Aorta (tissue), 5 donors: ENCODE results near the gene UBE2D4. TPM values are rescaled to one million over a fixed set of nuclear protein-coding genes. Genes with fewer than 3 reads are reported as not detected.

ENCODE experiments used
- ATAC-seq: fragments of 200-7000 bp; cut with Tn5 transposase; one replicate; pipeline ENCODE4 v1.9.1; 2022; ENCODE audit warnings: moderate library complexity; ENCODE audit not compliant: low FRiP score
- DNase-seq, 2 donors: peaks; one replicate each; pipeline ENCODE4 v3.0.0-alpha.2; 2020
- H3K27ac ChIP-seq, 2 donors: one replicate each; pipeline ENCODE4 v1.5.1; 2013; ENCODE audit warnings: low read length in 2 of 2, mild to moderate bottlenecking in 2 of 2, moderate library complexity in 2 of 2, control low read depth in 1 of 2, inconsistent platforms in 1 of 2, low read depth in 1 of 2
- H3K27me3 ChIP-seq, 2 donors: one replicate each; pipeline ENCODE4 v1.6.1; 2013; ENCODE audit warnings: control low read depth in 1 of 2, low read length in 1 of 2, mild to moderate bottlenecking in 1 of 2, moderate library complexity in 1 of 2; ENCODE audit not compliant: insufficient read depth in 2 of 2, control insufficient read depth in 1 of 2
- H3K36me3 ChIP-seq, 2 donors: one replicate each; pipeline ENCODE4 v1.6.1; 2013; ENCODE audit warnings: control low read depth in 1 of 2, low read length in 1 of 2, mild to moderate bottlenecking in 1 of 2; ENCODE audit not compliant: insufficient read depth in 2 of 2, control insufficient read depth in 1 of 2
- H3K4me1 ChIP-seq, 2 donors: one replicate each; pipeline ENCODE4 v1.6.1; 2013; ENCODE audit warnings: low read length in 2 of 2, control low read depth in 1 of 2, mild to moderate bottlenecking in 1 of 2, moderate library complexity in 1 of 2; ENCODE audit not compliant: insufficient read depth in 2 of 2, control insufficient read depth in 1 of 2
- H3K4me3 ChIP-seq, 2 donors: one replicate each; pipeline ENCODE4 v1.5.1; 2013; ENCODE audit warnings: low read length in 2 of 2, control low read depth in 1 of 2, mild to moderate bottlenecking in 1 of 2
- H3K9me3 ChIP-seq: one replicate; pipeline ENCODE4 v1.6.1; 2013; ENCODE audit warnings: mild to moderate bottlenecking, low read length; ENCODE audit not compliant: control insufficient read depth
- WGBS, 2 donors: extraction: QIAGEN DNeasy Blood & Tissue Kit; methylation state at CpG; one replicate each; pipeline ENCODE4 v1.1.7; 2013; 5-methylcytosine and 5-hydroxymethylcytosine counted together
- intact Hi-C, 2 donors: fragments of 100-400 bp; cut with DNase I; formaldehyde crosslinking; loops; one replicate each; pipeline versions ENCODE4 v1.14.2 to v1.15.0; 2022
- polyA plus RNA-seq, 2 donors: library from polyadenylated mRNA; stranded (reverse); fragments of 200-250 nt; gene quantifications; one replicate each; pipeline ENCODE4 v1.2.3, GENCODE V29; 2013
- total RNA-seq, 2 donors: library from RNA; stranded (reverse); fragmentation: NEBNext Ultra II Directional; extraction: Animal tissue kit (Norgen Biotek cat#: 25700); gene quantifications; one replicate each; pipeline ENCODE4 v1.2.1, GENCODE V29; 2021
- donor health status: healthy with polysubstance abuse.
- donor health status: Bipolar disorder and iron deficiency.
- donor health status: DM: no; HTN: no; CAD: no.
- donor health status: DM: no; HTN: no; CAD: no.
- donor health status: DM: yes; HTN: yes; CAD: no.

UBE2D4 gene
- total and polyA plus RNA-seq, 4 donors, result 20.0 to 40.1 (median 21.7) TPM

DNA sequence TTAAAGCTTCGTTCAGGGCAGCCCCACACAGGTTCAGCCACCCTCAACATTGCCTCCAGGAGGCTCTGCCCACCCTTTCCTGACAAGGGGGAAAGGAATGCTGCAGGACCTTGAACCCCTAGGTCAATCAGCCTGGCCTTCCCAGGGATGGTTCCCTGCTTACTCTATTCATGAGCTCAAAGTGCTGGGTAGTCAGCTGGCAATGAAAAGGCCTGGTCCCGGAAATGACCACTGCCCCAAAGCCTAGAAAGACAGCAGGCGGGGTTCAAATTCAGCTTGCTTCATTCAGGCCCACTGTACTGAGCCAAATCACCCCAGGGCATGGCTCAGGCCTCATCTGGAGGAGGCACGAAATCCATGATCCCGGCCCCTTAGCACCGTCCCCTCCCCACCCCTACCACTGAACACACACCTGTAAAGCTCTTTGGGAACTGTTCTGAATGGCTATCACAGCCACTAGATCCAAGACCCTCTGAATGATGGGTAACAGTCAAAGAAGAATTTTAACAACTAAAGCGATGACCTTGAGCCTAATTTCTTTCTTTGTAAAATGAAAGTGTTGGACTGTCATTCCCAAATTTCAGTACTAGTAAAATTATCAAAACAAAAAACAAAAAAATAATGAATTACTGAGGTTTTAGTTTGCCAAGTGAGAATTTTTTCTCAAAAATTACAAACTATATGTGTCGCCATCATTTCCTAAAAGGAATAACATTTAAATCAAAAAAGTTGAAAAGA lies 20.9 kb upstream of the UBE2D4 start:
- no peak for DNase-seq
- intact Hi-C loops, result no loop called here
- peak overlapping the region; percentile 96 to 99 for H3K4me3 ChIP-seq
- no peaks in the 10 kb centered on the region for H3K36me3 ChIP-seq
- ATAC-seq, result peak; percentile 56
- 36 to 42% methylated on average over 8 of the region's 8 CpGs for WGBS, 2 donors
- no peaks in the 10 kb centered on the region for H3K27me3 ChIP-seq
- H3K9me3 ChIP-seq, result no peaks in the 10 kb centered on the region
- H3K27ac ChIP-seq, result peak overlapping the region; percentile 4 to 91
- no peaks in the 10 kb centered on the region for H3K4me1 ChIP-seq

DNA sequence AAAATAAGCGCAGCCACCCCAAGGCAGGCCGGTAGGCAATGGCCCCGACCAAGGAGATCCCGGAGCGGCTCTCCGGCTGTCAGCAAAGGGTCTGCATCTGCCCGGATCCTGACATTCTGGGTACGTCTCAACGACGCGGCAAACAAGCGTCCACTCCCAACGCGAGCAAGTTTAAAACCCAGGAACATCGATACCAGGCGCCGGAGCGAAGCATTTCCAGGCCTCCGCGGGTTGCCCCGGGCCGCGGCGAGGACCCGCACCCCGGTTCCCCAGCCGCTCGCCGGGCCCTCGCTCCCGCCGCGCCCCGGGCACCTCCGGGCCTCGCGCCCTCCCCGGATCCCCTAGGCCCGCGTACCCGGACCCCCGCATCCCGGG lies 20.3 kb upstream of the UBE2D4 start:
- peak in 1 of 2 donors; percentile 76 for DNase-seq
- H3K4me3 ChIP-seq, result peak overlapping the region; percentile 96 to 99
- WGBS, 2 donors, result 0 to 1% methylated on average over 40 to 43 of the region's 43 CpGs

DNA sequence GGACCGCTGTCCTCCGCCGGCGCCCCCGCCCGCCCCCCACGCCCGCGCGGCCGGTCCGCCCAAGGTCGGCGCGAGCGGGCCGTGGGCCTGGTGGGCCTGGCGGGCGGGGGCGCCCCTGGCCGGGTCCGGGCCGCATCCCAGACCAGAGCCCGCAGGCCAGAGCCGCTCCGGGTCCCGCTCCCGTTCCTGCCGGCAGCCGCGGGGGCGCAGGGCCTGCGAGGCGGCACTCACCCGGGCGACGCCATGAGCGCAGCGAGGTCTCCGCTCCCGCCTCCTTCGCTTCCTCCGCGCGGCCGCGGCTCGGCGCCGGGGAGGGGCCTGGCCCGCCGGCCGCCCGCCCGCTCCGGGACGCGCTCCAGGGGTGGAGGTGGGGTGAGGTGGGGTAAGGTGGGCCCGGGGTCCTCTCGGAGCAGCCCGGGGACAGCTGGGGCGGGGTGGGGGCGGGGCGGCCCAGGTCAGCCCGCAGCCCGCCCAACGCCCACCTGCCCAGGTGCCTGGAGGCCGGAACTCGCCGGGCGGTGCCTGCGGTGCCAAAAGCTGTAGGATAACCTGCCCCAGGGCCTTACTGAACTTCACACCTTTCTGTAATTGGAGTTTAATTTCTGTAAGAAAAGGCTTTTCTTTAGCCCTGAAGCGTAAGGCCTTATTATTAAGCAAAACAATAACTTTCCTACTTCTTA lies 19.8 kb upstream of the UBE2D4 start, which contains the start of gene URGCP:
TSS of gene URGCP (minus strand) at position 266 of the 680 bp plus-strand sequence. CDS start at position 245, 21 bp downstream.
- H3K4me1 ChIP-seq, result no peaks in the 10 kb centered on the region
- no peaks in the 10 kb centered on the region for H3K27me3 ChIP-seq
- intact Hi-C loops, result no loop called here
- H3K36me3 ChIP-seq, result no peaks in the 10 kb centered on the region
- WGBS, 2 donors, result 0% methylated on average over 11 to 73 of the region's 73 CpGs
- DNase-seq, result peak; percentile 68 to 88
- ATAC-seq, result peak; percentile 70
- H3K9me3 ChIP-seq, result no peaks in the 10 kb centered on the region
- H3K27ac ChIP-seq, result peak within 1 kb of the TSS; percentile 91 to 97
- peak within 1 kb of the TSS; percentile 96 to 99 for H3K4me3 ChIP-seq

More for the DNA sequence above, 20.3 kb upstream of the UBE2D4 start:
- Histone ChIP-seq H3K36me3 (no peaks in the 10 kb centered on the region), H3K27ac (peak overlapping the region; percentile 91 to 97), H3K9me3 (no peaks in the 10 kb centered on the region), H3K4me1 (no peaks in the 10 kb centered on the region), H3K27me3 (no peaks in the 10 kb centered on the region)
- intact Hi-C loops, result no loop called here
- ATAC-seq, result peak; percentile 10

DNA sequence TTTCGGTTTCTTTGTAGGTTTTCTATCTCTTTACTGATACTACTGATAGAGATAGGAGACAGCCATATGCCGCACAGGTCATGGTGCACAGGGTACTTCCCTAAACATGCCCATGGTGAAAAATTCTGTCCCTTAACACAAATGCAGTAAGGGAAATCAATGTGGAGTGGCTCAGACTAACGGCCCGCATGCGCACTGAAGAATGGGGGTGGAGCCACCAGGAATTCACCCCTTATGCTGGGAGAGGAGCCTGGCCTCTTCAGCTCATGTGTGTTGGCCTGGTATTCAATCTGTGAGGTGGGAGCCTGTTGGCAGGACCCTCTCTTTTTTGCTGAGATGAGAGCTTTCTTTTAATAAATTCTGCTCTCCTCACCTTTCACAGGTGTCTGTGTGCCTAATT lies 11.4 kb upstream of the UBE2D4 start:
- DNase-seq, result no peak
- Histone ChIP-seq H3K27ac (no peak overlapping the region), H3K4me1 (no peaks in the 10 kb centered on the region), H3K27me3 (no peaks in the 10 kb centered on the region), H3K4me3 (no peak overlapping the region), H3K36me3 (no peaks in the 10 kb centered on the region), H3K9me3 (no peaks in the 10 kb centered on the region)
- intact Hi-C loops, result no loop called here
- ATAC-seq, result no peak
- WGBS, 2 donors, result 86 to 88% methylated on average over 5 of the region's 5 CpGs

DNA sequence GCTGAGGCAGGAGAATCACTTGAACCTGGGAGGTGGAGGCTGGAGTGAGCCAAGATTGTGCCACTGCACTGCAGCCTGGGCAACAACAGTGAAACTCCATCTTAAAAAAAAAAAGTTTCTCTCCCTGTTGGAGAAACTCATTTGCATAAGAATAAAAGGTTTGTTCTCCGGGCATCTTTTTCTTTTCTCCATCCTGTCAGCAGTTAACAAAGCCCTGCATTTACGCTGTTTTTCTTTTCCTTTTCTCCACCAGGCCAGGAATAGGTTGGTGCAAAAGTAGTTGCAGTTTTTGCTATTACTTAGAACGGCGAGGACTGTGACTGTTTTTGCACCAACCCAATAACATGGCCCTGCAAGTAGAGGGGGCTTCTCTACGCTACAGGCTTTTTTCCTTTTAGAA lies 10.3 kb upstream of the UBE2D4 start:
- Histone ChIP-seq H3K27me3 (no peaks in the 10 kb centered on the region), H3K36me3 (no peaks in the 10 kb centered on the region), H3K4me1 (no peaks in the 10 kb centered on the region), H3K9me3 (no peaks in the 10 kb centered on the region), H3K27ac (no peak overlapping the region), H3K4me3 (no peak overlapping the region)
- ATAC-seq, result no peak
- intact Hi-C loops, result no loop called here
- WGBS, 2 donors, result 93 to 95% methylated on average over 5 of the region's 5 CpGs
- no peak for DNase-seq

DNA sequence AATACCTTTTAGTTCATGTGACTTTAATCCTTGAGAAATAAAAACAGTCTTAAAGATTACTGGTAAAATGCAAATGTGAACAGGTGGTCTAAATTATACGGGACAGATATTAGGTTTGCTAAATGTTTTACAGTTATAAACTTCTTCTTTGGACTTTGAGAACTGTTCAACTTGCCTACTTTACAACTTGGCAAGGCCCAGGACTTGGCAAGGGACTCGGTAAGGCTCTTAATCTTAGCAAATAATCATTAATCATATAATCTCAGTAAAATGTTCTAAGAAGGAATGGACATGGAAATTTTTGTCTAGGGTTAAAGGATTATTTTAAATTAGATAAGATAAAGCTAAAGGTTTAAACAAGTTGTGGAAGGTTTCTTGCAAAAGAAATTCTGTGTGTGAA lies 4.8 kb upstream of the UBE2D4 start:
- 5 to 10% methylated on average over 2 of the region's 2 CpGs for WGBS, 2 donors
- H3K27me3 ChIP-seq, result no peaks in the 10 kb centered on the region
- no peaks in the 10 kb centered on the region for H3K9me3 ChIP-seq
- no peaks in the 10 kb centered on the region for H3K36me3 ChIP-seq
- no peak overlapping the region for H3K27ac ChIP-seq
- intact Hi-C loops, result no loop called here
- DNase-seq (no peak), ATAC-seq (no peak)
- H3K4me3 ChIP-seq, result no peak overlapping the region
- no peaks in the 10 kb centered on the region for H3K4me1 ChIP-seq

GRCh38 chr7:43922726-43923125 lies 3.5 kb upstream of the UBE2D4 start:
- H3K4me1 ChIP-seq, result no peaks in the 10 kb centered on the region
- no peak overlapping the region for H3K27ac ChIP-seq
- no peaks in the 10 kb centered on the region for H3K36me3 ChIP-seq
- H3K4me3 ChIP-seq, result no peak overlapping the region
- DNase-seq (no peak), ATAC-seq (no peak)
- WGBS, 2 donors, result 93 to 96% methylated on average over 4 of the region's 4 CpGs
- intact Hi-C loops, result no loop called here
- no peaks in the 10 kb centered on the region for H3K9me3 ChIP-seq
- no peaks in the 10 kb centered on the region for H3K27me3 ChIP-seq

DNA sequence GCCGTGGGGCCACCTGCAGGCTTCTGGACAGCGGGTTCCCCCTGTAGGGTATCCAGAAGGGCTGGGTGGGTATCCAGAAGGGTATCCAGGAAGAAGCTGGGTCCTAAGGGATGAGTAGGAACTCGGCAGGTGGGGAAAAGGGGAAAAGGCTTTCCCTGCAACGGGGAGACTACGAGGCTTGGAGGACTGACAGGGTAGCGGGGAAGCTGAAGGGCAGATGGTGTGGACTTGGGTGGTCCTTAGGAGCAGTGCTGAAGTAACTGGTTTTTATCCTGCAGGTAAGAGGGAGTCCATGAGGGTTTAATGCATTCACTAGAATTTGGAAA lies 525 bp downstream of the UBE2D4 start:
- Histone ChIP-seq H3K4me1 (no peaks in the 10 kb centered on the region), H3K27ac (peak overlapping the region; percentile 53 to 89), H3K9me3 (no peaks in the 10 kb centered on the region), H3K4me3 (peak overlapping the region; percentile 45 to 69), H3K36me3 (no peaks in the 10 kb centered on the region), H3K27me3 (no peaks in the 10 kb centered on the region)
- 0% methylated on average over 6 of the region's 6 CpGs for WGBS, 2 donors
- ATAC-seq (peak; percentile 15), DNase-seq (no peak)
- intact Hi-C loops, result loop anchor here (2.0 to 5.0 kb wide), 2 partner anchors 54 to 58 kb away; partner anchors contain the start of gene MRPS24 (in 1 of the 2)

DNA sequence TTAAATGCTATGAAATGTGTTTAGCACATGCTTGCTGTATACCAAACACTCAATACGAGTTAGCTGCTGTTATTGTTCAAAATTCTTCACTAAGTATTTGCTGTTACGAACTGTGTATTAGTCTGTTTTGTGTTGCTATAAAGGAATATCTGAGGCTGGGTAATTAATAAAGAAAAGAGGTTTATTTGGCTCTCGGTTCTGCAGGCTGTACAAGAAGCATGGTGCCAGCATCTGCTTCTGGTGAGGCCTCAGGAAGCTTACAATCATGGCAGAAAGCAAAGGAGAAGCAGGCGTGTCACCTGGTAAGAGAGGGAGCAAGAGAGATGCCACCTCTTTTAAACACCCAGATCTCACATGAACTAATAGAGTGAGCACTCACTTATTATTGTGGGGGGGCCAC lies 1.6 kb downstream of the UBE2D4 start:
- Histone ChIP-seq H3K36me3 (no peaks in the 10 kb centered on the region), H3K4me3 (no peak overlapping the region), H3K27ac (no peak overlapping the region), H3K4me1 (no peaks in the 10 kb centered on the region), H3K9me3 (no peaks in the 10 kb centered on the region), H3K27me3 (no peaks in the 10 kb centered on the region)
- no peak for ATAC-seq
- intact Hi-C loops, result loop anchor here (2.0 to 5.0 kb wide), 2 partner anchors 56 to 59 kb away; partner anchors contain the start of gene MRPS24 (in 1 of the 2)
- WGBS, 2 donors, result 96% methylated on average over 4 of the region's 4 CpGs
- no peak for DNase-seq
